Measurements from ENCODE around the gene ACTR1B.

DNA sequence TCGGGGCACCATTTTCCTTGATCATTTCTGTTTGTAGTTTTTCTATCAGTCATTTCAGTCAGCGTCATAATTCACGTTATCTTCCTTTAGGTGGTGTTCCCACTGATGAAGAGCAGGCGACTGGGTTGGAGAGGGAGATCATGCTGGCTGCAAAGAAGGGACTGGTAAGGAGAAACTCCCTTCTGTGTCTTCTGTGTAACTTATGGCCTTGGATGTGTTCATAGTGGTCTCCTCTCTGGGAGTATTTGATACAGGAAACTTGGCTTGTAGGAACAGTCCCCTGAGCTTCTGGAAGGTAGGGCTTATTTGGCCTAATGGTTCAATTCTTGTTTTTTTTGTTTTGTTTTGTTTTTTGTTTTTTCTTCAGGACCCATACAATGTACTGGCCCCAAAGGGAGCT, 16.9 kb downstream of the ACTR1B start:
- TF ChIP-seq, protein P1, sequence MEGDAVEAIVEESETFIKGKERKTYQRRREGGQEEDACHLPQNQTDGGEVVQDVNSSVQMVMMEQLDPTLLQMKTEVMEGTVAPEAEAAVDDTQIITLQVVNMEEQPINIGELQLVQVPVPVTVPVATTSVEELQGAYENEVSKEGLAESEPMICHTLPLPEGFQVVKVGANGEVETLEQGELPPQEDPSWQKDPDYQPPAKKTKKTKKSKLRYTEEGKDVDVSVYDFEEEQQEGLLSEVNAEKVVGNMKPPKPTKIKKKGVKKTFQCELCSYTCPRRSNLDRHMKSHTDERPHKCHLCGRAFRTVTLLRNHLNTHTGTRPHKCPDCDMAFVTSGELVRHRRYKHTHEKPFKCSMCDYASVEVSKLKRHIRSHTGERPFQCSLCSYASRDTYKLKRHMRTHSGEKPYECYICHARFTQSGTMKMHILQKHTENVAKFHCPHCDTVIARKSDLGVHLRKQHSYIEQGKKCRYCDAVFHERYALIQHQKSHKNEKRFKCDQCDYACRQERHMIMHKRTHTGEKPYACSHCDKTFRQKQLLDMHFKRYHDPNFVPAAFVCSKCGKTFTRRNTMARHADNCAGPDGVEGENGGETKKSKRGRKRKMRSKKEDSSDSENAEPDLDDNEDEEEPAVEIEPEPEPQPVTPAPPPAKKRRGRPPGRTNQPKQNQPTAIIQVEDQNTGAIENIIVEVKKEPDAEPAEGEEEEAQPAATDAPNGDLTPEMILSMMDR (conservative IDR thresholded peaks at IDR 0.05): no peak
- TF ChIP-seq ZFX (IDR thresholded peaks at IDR 0.05): no peak

All from C4-2B (cell line).